ENCODE data around the gene EHF.

EHF gene

DNA sequence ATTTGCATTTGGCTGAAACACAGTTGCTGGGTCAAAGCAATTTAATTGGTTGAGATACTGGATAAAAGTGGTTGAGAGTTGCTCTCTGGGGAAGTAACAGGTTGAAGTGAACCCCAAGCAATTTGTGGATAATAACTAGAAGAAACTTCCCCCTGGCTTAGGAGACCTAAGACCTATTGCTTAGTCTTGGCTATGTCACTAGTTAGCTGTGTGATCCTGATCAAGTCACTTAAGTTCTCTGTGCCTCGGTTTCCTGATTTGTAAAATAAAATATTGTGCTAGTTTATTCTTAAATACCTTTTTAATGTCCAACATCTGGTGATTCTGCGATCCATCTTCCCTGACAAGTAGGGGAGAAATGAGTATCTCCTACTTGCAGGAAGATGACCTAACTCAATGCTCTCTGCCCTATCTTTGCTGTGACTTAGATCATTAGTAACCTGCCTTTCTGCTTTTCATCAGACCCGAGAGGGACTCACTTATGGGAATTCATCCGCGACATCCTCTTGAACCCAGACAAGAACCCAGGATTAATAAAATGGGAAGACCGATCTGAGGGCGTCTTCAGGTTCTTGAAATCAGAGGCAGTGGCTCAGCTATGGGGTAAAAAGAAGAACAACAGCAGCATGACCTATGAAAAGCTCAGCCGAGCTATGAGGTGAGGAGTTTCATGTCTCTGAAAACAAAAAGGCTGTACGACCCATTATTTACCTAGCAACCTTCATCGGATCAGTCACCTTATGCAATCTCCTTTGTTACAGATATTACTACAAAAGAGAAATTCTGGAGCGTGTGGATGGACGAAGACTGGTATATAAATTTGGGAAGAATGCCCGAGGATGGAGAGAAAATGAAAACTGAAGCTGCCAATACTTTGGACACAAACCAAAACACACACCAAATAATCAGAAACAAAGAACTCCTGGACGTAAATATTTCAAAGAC is 37.5 kb downstream of the EHF start:
- Histone ChIP-seq H3K4me1 (ENCODE audit: control insufficient read depth, insufficient read depth, low read length) (no peaks in the 10 kb centered on the region), H3K27ac (ENCODE audit: extremely low read depth, low read depth, low read length) (no peak overlapping the region), H3K4me3 (ENCODE audit: low read depth, low read length) (no peak overlapping the region), H3K9me3 (ENCODE audit: control insufficient read depth, insufficient read depth, low read depth, low read length) (no peaks in the 10 kb centered on the region), H3K36me3 (ENCODE audit: control insufficient read depth in 2 of 2, insufficient read depth in 1 of 2, low read length in 2 of 2) (no peaks in the 10 kb centered on the region)
- CTCF ChIA-PET: interaction anchor here (0.6 kb wide), 1 partner anchor 228 kb away, joined by 3 read pairs; no protein-coding TSS in a partner anchor
- TF ChIP-seq, protein P1, sequence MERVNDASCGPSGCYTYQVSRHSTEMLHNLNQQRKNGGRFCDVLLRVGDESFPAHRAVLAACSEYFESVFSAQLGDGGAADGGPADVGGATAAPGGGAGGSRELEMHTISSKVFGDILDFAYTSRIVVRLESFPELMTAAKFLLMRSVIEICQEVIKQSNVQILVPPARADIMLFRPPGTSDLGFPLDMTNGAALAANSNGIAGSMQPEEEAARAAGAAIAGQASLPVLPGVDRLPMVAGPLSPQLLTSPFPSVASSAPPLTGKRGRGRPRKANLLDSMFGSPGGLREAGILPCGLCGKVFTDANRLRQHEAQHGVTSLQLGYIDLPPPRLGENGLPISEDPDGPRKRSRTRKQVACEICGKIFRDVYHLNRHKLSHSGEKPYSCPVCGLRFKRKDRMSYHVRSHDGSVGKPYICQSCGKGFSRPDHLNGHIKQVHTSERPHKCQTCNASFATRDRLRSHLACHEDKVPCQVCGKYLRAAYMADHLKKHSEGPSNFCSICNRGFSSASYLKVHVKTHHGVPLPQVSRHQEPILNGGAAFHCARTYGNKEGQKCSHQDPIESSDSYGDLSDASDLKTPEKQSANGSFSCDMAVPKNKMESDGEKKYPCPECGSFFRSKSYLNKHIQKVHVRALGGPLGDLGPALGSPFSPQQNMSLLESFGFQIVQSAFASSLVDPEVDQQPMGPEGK (tag by site-specific recombination; IDR thresholded peaks at IDR 0.05): no peak
- no peak for TF ChIP-seq ZBTB17 (tag by site-specific recombination; IDR thresholded peaks at IDR 0.05)
- TF ChIP-seq ZNF549 (tag by site-specific recombination; IDR thresholded peaks at IDR 0.05): no peak
- no peak for TF ChIP-seq ZNF555 (tag by site-specific recombination; conservative IDR thresholded peaks at IDR 0.05)
- TF ChIP-seq ZNF239 (tag by site-specific recombination; IDR thresholded peaks at IDR 0.05): no peak
- TF ChIP-seq ZBTB26 (tag by site-specific recombination; optimal IDR thresholded peaks at IDR 0.05): no peak
- POLR2A ChIA-PET: no interaction called here

DNA sequence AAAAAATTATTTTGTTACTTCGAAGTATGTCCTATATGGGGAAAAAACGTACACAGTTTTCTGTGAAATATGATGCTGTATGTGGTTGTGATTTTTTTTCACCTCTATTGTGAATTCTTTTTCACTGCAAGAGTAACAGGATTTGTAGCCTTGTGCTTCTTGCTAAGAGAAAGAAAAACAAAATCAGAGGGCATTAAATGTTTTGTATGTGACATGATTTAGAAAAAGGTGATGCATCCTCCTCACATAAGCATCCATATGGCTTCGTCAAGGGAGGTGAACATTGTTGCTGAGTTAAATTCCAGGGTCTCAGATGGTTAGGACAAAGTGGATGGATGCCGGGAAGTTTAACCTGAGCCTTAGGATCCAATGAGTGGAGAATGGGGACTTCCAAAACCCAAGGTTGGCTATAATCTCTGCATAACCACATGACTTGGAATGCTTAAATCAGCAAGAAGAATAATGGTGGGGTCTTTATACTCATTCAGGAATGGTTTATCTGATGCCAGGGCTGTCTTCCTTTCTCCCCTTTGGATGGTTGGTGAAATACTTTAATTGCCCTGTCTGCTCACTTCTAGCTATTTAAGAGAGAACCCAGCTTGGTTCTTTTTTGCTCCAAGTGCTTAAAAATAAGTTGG is 38.3 kb downstream of the EHF start:
- Histone ChIP-seq H3K27ac (ENCODE audit: extremely low read depth, low read depth, low read length) (no peak overlapping the region), H3K9me3 (ENCODE audit: control insufficient read depth, insufficient read depth, low read depth, low read length) (no peaks in the 10 kb centered on the region), H3K36me3 (ENCODE audit: control insufficient read depth in 2 of 2, insufficient read depth in 1 of 2, low read length in 2 of 2) (no peaks in the 10 kb centered on the region), H3K4me3 (ENCODE audit: low read depth, low read length) (no peak overlapping the region), H3K4me1 (ENCODE audit: control insufficient read depth, insufficient read depth, low read length) (no peaks in the 10 kb centered on the region)
- ChIA-PET POLR2A (no interaction called here), CTCF (interaction anchor here (0.6 to 1.1 kb wide), 2 partner anchors 72 to 227 kb away, joined by 3 read pairs; no protein-coding TSS in a partner anchor)
- no peak for TF ChIP-seq GLIS1 (tag by site-specific recombination; IDR thresholded peaks at IDR 0.05)
- TF ChIP-seq ZNF433 (tag by site-specific recombination; IDR thresholded peaks at IDR 0.05; ENCODE audit: low read depth): no peak
- TF ChIP-seq ZNF658 (tag by site-specific recombination; IDR thresholded peaks at IDR 0.05): no peak
- TF ChIP-seq PRDM6 (tag by site-specific recombination; IDR thresholded peaks at IDR 0.05): no peak
- TF ChIP-seq ZNF175 (tag by site-specific recombination; IDR thresholded peaks at IDR 0.05): no peak
- no peak for TF ChIP-seq ZNF792 (tag by site-specific recombination; IDR thresholded peaks at IDR 0.05)
- no peak for TF ChIP-seq TSHZ1 (tag by site-specific recombination; IDR thresholded peaks at IDR 0.05; ENCODE audit: borderline replicate concordance)
- no peak for TF ChIP-seq ZNF16 (tag by site-specific recombination; IDR thresholded peaks at IDR 0.05; ENCODE audit: low read depth)
- no peak for TF ChIP-seq ZNF670 (tag by site-specific recombination; IDR thresholded peaks at IDR 0.05; ENCODE audit: low read depth)
- no peak for TF ChIP-seq ZNF404 (tag by site-specific recombination; IDR thresholded peaks at IDR 0.05)
- TF ChIP-seq HOXA7 (CRISPR knock-in tag; IDR thresholded peaks at IDR 0.05; ENCODE audit: borderline replicate concordance): no peak
- TF ChIP-seq, protein P2, sequence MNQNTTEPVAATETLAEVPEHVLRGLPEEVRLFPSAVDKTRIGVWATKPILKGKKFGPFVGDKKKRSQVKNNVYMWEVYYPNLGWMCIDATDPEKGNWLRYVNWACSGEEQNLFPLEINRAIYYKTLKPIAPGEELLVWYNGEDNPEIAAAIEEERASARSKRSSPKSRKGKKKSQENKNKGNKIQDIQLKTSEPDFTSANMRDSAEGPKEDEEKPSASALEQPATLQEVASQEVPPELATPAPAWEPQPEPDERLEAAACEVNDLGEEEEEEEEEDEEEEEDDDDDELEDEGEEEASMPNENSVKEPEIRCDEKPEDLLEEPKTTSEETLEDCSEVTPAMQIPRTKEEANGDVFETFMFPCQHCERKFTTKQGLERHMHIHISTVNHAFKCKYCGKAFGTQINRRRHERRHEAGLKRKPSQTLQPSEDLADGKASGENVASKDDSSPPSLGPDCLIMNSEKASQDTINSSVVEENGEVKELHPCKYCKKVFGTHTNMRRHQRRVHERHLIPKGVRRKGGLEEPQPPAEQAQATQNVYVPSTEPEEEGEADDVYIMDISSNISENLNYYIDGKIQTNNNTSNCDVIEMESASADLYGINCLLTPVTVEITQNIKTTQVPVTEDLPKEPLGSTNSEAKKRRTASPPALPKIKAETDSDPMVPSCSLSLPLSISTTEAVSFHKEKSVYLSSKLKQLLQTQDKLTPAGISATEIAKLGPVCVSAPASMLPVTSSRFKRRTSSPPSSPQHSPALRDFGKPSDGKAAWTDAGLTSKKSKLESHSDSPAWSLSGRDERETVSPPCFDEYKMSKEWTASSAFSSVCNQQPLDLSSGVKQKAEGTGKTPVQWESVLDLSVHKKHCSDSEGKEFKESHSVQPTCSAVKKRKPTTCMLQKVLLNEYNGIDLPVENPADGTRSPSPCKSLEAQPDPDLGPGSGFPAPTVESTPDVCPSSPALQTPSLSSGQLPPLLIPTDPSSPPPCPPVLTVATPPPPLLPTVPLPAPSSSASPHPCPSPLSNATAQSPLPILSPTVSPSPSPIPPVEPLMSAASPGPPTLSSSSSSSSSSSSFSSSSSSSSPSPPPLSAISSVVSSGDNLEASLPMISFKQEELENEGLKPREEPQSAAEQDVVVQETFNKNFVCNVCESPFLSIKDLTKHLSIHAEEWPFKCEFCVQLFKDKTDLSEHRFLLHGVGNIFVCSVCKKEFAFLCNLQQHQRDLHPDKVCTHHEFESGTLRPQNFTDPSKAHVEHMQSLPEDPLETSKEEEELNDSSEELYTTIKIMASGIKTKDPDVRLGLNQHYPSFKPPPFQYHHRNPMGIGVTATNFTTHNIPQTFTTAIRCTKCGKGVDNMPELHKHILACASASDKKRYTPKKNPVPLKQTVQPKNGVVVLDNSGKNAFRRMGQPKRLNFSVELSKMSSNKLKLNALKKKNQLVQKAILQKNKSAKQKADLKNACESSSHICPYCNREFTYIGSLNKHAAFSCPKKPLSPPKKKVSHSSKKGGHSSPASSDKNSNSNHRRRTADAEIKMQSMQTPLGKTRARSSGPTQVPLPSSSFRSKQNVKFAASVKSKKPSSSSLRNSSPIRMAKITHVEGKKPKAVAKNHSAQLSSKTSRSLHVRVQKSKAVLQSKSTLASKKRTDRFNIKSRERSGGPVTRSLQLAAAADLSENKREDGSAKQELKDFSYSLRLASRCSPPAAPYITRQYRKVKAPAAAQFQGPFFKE (tag by site-specific recombination; IDR thresholded peaks at IDR 0.05; ENCODE audit: borderline replicate concordance): no peak
